CD14-positive monocyte (primary cell): ENCODE data around the gene CNDP2. TPM values are rescaled to one million over a fixed set of nuclear protein-coding genes. Genes with fewer than 3 reads are reported as not detected.

Source experiments
- DNase-seq, 3 donors: peaks; one replicate each; pipeline ENCODE4 v3.0.0-alpha.2; 2011 to 2022
- H2AFZ ChIP-seq: 2 replicates; pipeline ENCODE4 v1.6.0; 2012; ENCODE audit warnings: mild to moderate bottlenecking, low read depth, low read length, inconsistent platforms; ENCODE audit not compliant: insufficient read depth, poor library complexity, severe bottlenecking
- H3K27ac ChIP-seq, 2 donors: 1 replicate in 1 of 2; 2 replicates in 1 of 2; pipeline ENCODE4 v1.5.1; 2012 to 2013; ENCODE audit warnings: low read length in 2 of 2, control low read depth in 1 of 2, inconsistent platforms in 1 of 2, low read depth in 1 of 2, mild to moderate bottlenecking in 1 of 2
- H3K27me3 ChIP-seq, 2 donors: one replicate each; pipeline versions ENCODE4 v1.6.0 to v1.6.1; 2011 to 2013; ENCODE audit warnings: low read length in 2 of 2; ENCODE audit not compliant: control insufficient read depth in 2 of 2, insufficient read depth in 2 of 2
- H3K36me3 ChIP-seq, 2 donors: replicated peaks in 1 of 2; 1 replicate in 1 of 2; 2 replicates in 1 of 2; pipeline versions ENCODE4 v1.5.1 to v1.6.1; 2012 to 2013; ENCODE audit warnings: low read length in 2 of 2, control low read depth in 1 of 2, inconsistent platforms in 1 of 2, mild to moderate bottlenecking in 1 of 2; ENCODE audit not compliant: insufficient read depth in 2 of 2, control insufficient read depth in 1 of 2
- H3K4me1 ChIP-seq, 2 donors: 1 replicate in 1 of 2; 2 replicates in 1 of 2; pipeline versions ENCODE4 v1.5.1 to v1.6.1; 2012 to 2013; ENCODE audit warnings: low read length in 2 of 2, control low read depth in 1 of 2, inconsistent platforms in 1 of 2, mild to moderate bottlenecking in 1 of 2, moderate library complexity in 1 of 2; ENCODE audit not compliant: insufficient read depth in 2 of 2, control insufficient read depth in 1 of 2
- H3K4me2 ChIP-seq: replicated peaks from 2 replicates; pipeline ENCODE3; 2012; ENCODE audit warnings: low read length, moderate library complexity, mild to moderate bottlenecking; ENCODE audit not compliant: poor library complexity, severe bottlenecking; ENCODE audit errors: extremely low read depth
- H3K4me3 ChIP-seq, 3 experiments: fragments of 200-600 bp in 1 of 3; sonication (generic) in 1 of 3; replicated peaks in 1 of 3; 1 replicate in 2 of 3; 2 replicates in 1 of 3; pipeline ENCODE4 v1.5.1; 2011 to 2013; ENCODE audit warnings: low read length in 3 of 3, mild to moderate bottlenecking in 3 of 3, control low read depth in 2 of 3, low read depth in 2 of 3, inconsistent platforms in 1 of 3, moderate library complexity in 1 of 3
- H3K79me2 ChIP-seq: 2 replicates; pipeline ENCODE4 v1.6.0; 2012; ENCODE audit warnings: mild to moderate bottlenecking, control low read depth, inconsistent platforms, low read length, moderate library complexity; ENCODE audit not compliant: insufficient read depth
- H3K9ac ChIP-seq: 2 replicates; pipeline ENCODE4 v1.6.0; 2017; ENCODE audit warnings: low read length, mild to moderate bottlenecking; ENCODE audit not compliant: insufficient read depth, poor library complexity, severe bottlenecking
- H3K9me3 ChIP-seq, 2 donors: replicated peaks in 1 of 2; 1 replicate in 1 of 2; 2 replicates in 1 of 2; pipeline versions ENCODE4 v1.5.1 to v1.6.1; 2012 to 2013; ENCODE audit warnings: low read length in 2 of 2, control low read depth in 1 of 2; ENCODE audit not compliant: control insufficient read depth in 1 of 2, insufficient read depth in 1 of 2
- H4K20me1 ChIP-seq: 2 replicates; pipeline ENCODE4 v1.6.0; 2012; ENCODE audit warnings: mild to moderate bottlenecking, low read length, control low read depth, moderate library complexity; ENCODE audit not compliant: insufficient read depth
- H3K27ac Mint-ChIP-seq, 7 donors: one replicate each; pipeline ENCODE4 v1.8.0; 2020; ENCODE audit warnings: mild to moderate bottlenecking in 7 of 7, mixed read lengths in 7 of 7, moderate library complexity in 6 of 7, inconsistent platforms in 2 of 7
- H3K27me3 Mint-ChIP-seq, 3 donors: one replicate each; pipeline ENCODE4 v1.8.0; 2021 to 2022; ENCODE audit warnings: low read depth in 3 of 3, mild to moderate bottlenecking in 3 of 3, mixed read lengths in 3 of 3, moderate library complexity in 3 of 3, inconsistent platforms in 1 of 3
- H3K36me3 Mint-ChIP-seq, 2 donors: one replicate each; pipeline ENCODE4 v1.8.0; 2020; ENCODE audit warnings: mixed read lengths in 2 of 2, inconsistent platforms in 1 of 2, mild to moderate bottlenecking in 1 of 2
- H3K4me1 Mint-ChIP-seq: one replicate; pipeline ENCODE4 v1.8.0; 2020; ENCODE audit warnings: mild to moderate bottlenecking, mixed read lengths
- H3K4me3 Mint-ChIP-seq, 2 donors: one replicate each; pipeline ENCODE4 v1.8.0; 2020; ENCODE audit warnings: mild to moderate bottlenecking in 2 of 2, mixed read lengths in 2 of 2, moderate library complexity in 1 of 2
- H3K9me3 Mint-ChIP-seq, 7 donors: one replicate each; pipeline ENCODE4 v1.8.0; 2020 to 2022; ENCODE audit warnings: mixed read lengths in 7 of 7, mild to moderate bottlenecking in 6 of 7, moderate library complexity in 6 of 7, inconsistent platforms in 2 of 7
- whole genome bisulfite sequencing: methylation state at CpG from one replicate; pipeline ENCODE4 v1.1.5; 2013; ENCODE audit warnings: missing lambda C conversion rate; ENCODE audit not compliant: insufficient coverage; 5-methylcytosine and 5-hydroxymethylcytosine counted together
- intact Hi-C, 2 donors: fragments of 100-400 bp; cut with micrococcal nuclease; formaldehyde crosslinking; loops; one replicate each; pipeline versions ENCODE4 v1.15.0 to v1.15.1; 2023
- polyA plus RNA-seq, 3 donors: library from polyadenylated mRNA; depleted of rRNA in 1 of 3; unstranded in 2 of 3; stranded (reverse) in 1 of 3; fragments of 300-500 nt in 2 of 3; fragments of >200 nt in 1 of 3; fragmentation: Illumina TruSeq in 2 of 3; gene quantifications; 1 replicate in 2 of 3; 2 replicates in 1 of 3; pipeline ENCODE4 v1.2.3, GENCODE V29; 2012 to 2021
- TF ChIP-seq, protein P1 (sequence below): fragments of 200-600 bp; IDR thresholded peaks from one replicate; pipeline ENCODE4 v1.8.0; 2022; ENCODE audit warnings: antibody characterized with exemption, mild to moderate bottlenecking

Gene CNDP2
- polyA plus RNA-seq, 3 donors: 103 to 186 (median 122) TPM

DNA sequence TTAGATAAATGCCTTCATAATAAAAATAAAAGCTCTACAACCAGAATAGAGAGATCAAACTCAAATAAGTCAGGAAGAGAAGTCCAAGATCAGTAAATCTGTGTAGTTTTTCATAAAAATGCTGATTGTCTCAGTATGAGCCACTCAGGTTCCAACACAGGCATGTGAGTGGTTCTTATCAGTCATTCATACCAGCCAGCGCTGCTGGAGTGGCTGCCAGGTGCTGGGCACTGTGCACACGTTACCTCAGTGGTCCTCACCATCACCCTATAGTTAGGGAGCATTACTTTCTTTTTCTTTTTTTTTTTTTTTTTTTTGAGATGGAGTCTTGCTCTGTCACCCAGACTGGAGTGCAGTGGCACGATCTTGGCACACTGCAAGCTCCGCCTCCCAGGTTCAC lies 61.9 kb downstream of the CNDP2 start:
- no peak overlapping the region for H3K9ac ChIP-seq
- H3K36me3 ChIP-seq: no peaks in the 10 kb centered on the region
- no CpG with 5 or more reads among the region's 4 CpGs for WGBS
- Mint-ChIP-seq H3K36me3 (no peaks in the 10 kb centered on the region), H3K27ac (no peak overlapping the region), H3K27me3 (peaks cover 8 to 14% (median 10%) of the 10 kb centered on the region in 3 donors), H3K4me1 (no peaks in the 10 kb centered on the region), H3K9me3 (no peaks in the 10 kb centered on the region), H3K4me3 (no peak overlapping the region)
- H3K4me2 ChIP-seq: no peak overlapping the region
- no peaks in the 10 kb centered on the region for H3K9me3 ChIP-seq
- no peaks in the 10 kb centered on the region for H3K79me2 ChIP-seq
- no peak overlapping the region for H3K27ac ChIP-seq
- H2AFZ ChIP-seq: no peak overlapping the region
- H3K4me3 ChIP-seq: no peak overlapping the region
- no peaks in the 10 kb centered on the region for H3K4me1 ChIP-seq
- no peak for DNase-seq
- no peaks in the 10 kb centered on the region for H4K20me1 ChIP-seq
- intact Hi-C loops: no loop called here
- no peaks in the 10 kb centered on the region for H3K27me3 ChIP-seq
- TF ChIP-seq, protein P1, sequence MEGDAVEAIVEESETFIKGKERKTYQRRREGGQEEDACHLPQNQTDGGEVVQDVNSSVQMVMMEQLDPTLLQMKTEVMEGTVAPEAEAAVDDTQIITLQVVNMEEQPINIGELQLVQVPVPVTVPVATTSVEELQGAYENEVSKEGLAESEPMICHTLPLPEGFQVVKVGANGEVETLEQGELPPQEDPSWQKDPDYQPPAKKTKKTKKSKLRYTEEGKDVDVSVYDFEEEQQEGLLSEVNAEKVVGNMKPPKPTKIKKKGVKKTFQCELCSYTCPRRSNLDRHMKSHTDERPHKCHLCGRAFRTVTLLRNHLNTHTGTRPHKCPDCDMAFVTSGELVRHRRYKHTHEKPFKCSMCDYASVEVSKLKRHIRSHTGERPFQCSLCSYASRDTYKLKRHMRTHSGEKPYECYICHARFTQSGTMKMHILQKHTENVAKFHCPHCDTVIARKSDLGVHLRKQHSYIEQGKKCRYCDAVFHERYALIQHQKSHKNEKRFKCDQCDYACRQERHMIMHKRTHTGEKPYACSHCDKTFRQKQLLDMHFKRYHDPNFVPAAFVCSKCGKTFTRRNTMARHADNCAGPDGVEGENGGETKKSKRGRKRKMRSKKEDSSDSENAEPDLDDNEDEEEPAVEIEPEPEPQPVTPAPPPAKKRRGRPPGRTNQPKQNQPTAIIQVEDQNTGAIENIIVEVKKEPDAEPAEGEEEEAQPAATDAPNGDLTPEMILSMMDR: no peak

DNA sequence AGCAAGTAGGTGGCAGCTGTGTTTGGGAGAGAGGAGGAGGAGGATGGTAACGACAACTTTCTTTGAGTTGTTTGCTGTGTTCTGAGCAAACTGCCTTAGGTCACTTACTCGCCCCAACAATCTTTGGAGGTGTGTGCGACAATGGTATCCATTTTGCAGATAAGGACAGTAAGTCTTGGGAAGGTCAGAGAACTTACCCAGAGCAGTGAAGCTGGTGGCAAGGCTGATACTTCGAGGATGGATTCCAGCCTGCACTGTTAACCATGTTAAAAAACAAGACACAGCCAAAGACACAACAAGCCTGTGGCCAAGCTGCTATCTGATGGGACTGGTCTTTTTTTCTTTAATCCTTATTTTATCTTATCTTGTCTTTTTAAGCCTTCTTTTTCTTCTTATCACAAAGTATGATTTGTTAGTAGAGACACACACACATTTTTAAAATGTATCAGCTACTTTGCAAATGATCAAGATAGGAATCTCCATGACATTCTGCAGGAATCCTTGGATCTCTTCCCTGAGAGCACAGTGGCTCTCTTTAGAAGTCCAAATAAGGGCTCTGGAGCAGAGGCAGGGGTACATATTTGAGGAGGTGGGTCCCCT lies 66.1 kb downstream of the CNDP2 start:
- Mint-ChIP-seq H3K36me3 (no peaks in the 10 kb centered on the region), H3K27me3 (peaks cover 5 to 11% (median 8%) of the 10 kb centered on the region in 3 donors), H3K4me3 (no peak overlapping the region), H3K9me3 (peaks cover 4 to 14% (median 9%) of the 10 kb centered on the region in 7 donors), H3K27ac (no peak overlapping the region), H3K4me1 (no peaks in the 10 kb centered on the region)
- Histone ChIP-seq H3K36me3 (no peaks in the 10 kb centered on the region), H3K27ac (no peak overlapping the region), H3K9me3 (peaks cover 4 to 5% of the 10 kb centered on the region in 2 donors), H3K27me3 (peaks cover 0 to 3% of the 10 kb centered on the region in 2 donors), H2AFZ (no peak overlapping the region), H4K20me1 (no peaks in the 10 kb centered on the region), H3K9ac (no peak overlapping the region), H3K4me1 (no peaks in the 10 kb centered on the region), H3K4me3 (no peak overlapping the region), H3K79me2 (no peaks in the 10 kb centered on the region), H3K4me2 (no peak overlapping the region)
- no peak for DNase-seq
- 100% methylated on average over 2 of the region's 4 CpGs for WGBS
- intact Hi-C loops: no loop called here
- TF ChIP-seq, protein P1: no peak
